A204.1 (cell line): ENCODE data around the gene BNIP1.
"Not testable (repeated sequence)": the region's sequence is repeated elsewhere in the genome, so short reads cannot be mapped to it uniquely, and the experiment has no call there.

Experiments used
- FAIRE-seq: peaks from 2 replicates; lab custom pipeline; 2012; peaks lifted over from hg19 to GRCh38; lab: Jason Lieb, UNC

BNIP1 gene

DNA sequence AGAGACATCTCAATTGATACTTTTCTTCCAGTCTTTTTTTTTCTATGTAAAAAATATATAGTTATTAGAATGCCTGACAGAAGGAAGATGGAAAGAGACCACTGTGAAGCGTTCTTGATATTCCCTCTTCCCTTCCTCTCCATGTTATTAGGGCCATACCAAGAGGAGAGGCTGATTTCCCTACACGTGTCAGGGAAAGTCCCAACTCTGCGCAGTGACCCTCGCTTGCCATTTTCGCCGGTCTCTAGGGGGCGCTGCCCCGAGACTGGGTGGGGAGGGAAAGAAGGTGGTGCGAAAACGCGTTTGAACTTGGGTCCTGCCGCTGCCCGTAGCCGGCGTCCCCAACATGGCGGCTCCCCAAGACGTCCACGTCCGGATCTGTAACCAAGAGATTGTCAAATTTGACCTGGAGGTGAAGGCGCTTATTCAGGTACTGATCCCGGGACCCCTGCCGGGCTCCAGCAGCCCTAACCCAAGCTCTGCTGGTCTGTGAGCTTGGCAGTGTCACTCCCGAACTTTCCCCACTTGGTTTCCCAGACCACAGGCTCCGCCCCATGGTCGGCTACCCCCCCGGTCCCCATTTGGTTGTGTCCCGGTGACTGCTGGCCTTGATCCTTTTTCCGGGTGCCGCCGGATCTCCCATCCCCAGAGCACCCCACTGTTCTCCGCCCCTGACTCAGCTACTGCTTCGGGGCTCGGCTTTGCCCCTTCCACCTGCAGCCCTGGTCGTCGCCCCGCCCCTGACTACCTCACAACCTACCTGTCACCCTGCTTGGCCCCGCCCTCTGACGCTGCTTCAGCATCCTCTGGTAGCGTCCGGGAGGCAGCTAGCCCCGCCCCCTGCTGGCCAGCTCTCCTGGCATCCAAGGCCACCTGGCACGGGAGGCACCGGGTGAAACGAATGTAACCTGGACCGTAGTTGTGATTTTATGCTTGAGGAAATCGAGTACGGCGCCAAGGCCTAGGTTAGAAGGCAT lies at the start of gene BNIP1:
Gene BNIP1, plus strand, starts transcription at position 332 of the 977 bp plus-strand sequence. Its CDS starts 15 bp downstream, at position 347.
- peak; percentile 85 for FAIRE-seq

DNA sequence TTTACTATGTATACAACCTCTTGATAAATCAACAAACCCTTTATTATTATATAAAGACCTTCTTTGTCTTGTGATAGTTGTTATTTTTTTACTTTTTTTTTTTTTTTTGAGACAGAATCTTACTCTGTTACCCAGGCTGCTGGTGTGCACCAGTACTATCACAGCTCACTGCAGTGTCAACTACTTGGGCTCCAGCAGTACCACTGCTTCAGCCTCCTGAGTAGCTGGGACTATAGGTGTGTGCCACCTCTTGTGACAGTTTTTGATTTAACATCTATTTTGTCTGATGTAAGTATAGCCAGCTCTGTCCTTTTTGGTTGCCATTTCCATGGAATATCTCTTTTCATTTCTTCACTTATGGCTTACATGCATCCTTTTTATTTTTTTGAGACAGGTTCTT lies 45.5 kb upstream of the BNIP1 start:
- FAIRE-seq, result no peak

- FAIRE-seq, result no peak
These were observed 44.9 kb upstream of the BNIP1 start for GRCh38 chr5:173099461-173099860.

- FAIRE-seq, result no peak
These were observed 43.1 kb upstream of the BNIP1 start for GRCh38 chr5:173101245-173101644.

DNA sequence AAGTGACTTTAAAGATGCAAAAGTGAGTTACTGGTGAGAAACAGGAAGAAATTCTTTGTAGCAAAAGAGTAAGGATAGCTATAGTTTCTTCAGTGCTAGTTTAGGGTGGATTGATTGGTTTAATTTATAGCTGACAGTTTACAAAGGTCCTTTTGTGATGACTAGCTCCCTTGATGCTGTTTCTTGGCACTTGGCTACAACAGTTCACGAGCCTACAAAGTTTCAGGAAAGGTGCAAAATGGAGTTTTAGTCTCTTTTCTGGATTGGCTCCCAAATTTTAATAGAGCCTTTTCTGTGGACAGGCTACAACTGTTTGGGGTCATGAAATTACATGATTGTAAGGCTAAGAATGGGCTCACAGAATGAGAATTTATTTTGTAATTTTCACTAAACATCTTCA lies 40.9 kb upstream of the BNIP1 start:
- FAIRE-seq, result no peak

GRCh38 chr5:173108914-173109313 lies 35.4 kb upstream of the BNIP1 start:
- FAIRE-seq, result no peak

- no peak for FAIRE-seq
These were observed 29.8 kb upstream of the BNIP1 start for GRCh38 chr5:173114536-173114935.

DNA sequence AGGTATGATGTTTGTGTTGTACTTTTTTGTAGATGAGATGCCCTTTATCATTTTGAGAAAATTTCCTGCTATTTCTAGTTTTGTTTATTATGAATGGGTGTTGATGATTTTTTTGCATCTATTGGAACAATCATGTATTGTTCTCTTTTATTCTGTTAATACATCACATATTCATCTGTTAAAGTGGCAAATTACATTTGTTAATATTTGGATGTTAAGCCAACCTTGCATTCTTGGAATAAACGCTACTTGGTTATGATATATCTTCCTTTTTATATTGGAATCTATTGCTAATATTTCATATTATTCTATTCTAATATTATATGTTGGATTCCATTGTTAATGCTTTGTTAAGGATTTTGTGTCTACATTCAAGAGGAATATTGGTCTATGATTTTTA lies 24.6 kb upstream of the BNIP1 start:
- peak; percentile 14 for FAIRE-seq

GRCh38 chr5:173123416-173123815 lies 20.9 kb upstream of the BNIP1 start:
- FAIRE-seq, result no peak

GRCh38 chr5:173132166-173132565 lies 12.2 kb upstream of the BNIP1 start:
- FAIRE-seq, result not testable (repeated sequence)

GRCh38 chr5:173138707-173139106 lies 5.6 kb upstream of the BNIP1 start:
- no peak for FAIRE-seq

DNA sequence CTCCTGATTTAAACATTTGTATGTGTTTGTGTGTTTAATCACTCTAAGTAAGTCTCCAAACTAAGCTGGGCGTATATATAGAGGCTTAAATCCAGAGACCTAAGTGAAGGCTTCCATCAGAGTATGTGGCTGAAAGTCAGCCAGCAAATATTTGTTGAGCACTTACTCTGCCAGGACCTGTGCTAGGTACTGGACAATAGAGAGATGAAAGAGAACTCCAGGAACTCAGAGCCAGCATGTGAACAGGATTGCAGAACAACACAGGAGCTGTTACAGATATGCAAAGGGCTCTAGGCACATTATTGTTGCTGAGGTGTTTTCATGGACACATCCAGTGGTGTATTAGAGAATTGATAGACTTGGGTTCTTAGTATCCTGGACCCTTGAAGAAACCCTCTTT lies 4.7 kb upstream of the BNIP1 start:
- FAIRE-seq, result no peak

GRCh38 chr5:173140769-173141168 lies 3.6 kb upstream of the BNIP1 start:
- no peak for FAIRE-seq

GRCh38 chr5:173143567-173143966 lies 764 bp upstream of the BNIP1 start:
- FAIRE-seq, result no peak

- no peak for FAIRE-seq
These were observed 4.0 kb downstream of the BNIP1 start for GRCh38 chr5:173148354-173148753.

DNA sequence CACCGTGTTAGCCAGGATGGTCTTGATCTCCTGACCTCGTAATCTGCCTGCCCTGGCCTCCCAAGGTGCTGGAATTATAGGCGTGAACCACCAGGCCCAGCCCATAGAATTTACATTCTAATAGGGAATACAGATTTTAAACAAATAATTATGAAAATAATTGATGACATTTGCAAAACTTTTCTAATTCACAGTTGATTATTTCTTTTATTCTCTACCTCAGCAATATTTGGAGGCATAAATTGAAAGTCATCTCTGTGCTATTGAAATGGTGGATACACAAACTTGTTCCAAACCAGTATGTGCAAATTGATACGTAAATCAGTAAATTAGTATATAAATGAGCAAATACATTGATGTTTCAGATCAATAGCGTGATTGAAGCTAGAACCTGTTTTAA lies 8.2 kb downstream of the BNIP1 start:
- FAIRE-seq, result no peak

DNA sequence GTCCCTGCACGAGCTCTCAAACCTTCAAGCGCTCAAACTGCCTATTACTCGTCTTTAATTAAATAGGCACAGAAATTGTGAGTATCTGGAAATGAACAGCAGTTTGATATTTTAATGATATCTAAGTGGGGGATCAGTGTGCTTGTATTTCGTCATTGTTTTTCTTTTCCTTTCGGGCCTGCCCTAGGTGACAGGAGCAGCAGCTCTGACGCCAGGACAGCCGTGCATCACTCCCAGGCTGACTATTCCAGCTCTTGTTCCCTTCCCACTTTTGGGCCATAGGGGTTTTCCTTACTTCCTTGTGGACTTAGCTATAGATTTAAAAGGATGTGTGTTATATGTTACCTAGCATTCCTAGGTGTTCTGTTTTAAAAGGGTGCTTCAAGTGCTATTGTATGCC lies 9.5 kb downstream of the BNIP1 start:
- no peak for FAIRE-seq

DNA sequence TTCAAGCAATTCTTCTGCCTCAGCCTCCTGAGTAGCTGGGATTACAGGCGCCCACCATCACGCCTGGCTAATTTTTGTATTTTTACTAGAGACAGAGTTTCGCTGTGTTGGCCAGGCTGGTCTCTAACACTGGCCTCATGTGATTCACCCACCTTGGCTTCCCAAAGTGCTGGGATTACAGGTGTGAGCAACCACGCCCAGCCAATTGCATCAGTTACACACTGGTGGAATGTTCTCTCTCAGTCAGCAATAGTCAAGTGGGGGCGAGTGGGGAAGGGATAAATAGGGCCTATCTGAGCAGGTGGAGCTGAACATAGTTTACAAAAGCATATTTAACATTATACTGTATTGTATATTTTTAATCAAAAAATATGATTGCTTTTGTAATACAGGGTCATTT lies 10.3 kb downstream of the BNIP1 start:
- FAIRE-seq, result not testable (repeated sequence)

GRCh38 chr5:173155912-173156311 lies 11.6 kb downstream of the BNIP1 start:
- no peak for FAIRE-seq

DNA sequence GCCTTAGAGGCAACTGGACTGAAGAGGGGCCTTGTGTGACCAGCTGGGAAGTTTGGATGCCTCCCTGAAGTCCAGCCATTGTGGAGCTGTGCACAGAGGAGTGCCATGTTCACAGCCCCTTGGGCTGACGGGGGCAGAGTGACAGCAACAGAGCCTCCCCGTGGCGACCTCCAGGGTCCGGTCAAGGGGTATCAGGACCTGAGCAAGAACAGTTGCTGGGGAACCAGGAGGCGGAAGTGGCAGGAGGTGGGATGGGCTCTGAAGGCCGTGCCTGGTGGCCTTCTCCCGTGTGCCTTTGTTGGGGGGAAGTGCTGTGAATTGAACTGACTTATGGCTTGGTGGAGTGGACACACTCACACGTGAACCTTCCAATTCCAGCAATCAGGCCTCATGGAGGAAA lies 14.0 kb downstream of the BNIP1 start:
- FAIRE-seq, result no peak

- FAIRE-seq, result no peak
These were observed 14.9 kb downstream of the BNIP1 start for GRCh38 chr5:173159256-173159655.

- no peak for FAIRE-seq
These were observed 16.8 kb downstream of the BNIP1 start for GRCh38 chr5:173161148-173161547.

DNA sequence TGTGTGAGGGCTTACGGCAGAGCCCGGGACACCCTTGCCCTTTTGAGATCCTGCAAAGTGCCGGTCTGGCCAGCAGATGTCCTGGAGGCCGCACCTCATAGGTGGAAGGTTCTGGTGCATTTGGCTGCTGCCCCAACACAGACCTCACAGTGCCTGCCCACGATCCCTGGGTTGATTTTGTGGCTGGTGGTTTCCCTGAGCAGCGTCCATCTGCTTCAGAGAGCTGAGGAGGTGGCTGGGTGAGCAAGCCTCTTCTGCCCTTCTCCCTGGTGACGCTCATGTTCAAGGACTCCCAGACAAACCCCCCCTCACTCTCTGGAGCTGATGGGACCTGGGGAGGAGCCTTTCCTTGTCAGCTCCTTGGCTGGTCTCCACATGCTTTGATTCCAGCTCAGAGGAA lies 18.9 kb downstream of the BNIP1 start:
- no peak for FAIRE-seq
